DOHH2 (cell line): ENCODE data around the gene SLC9B2.

Experiments
- H3F3A ChIP-seq: fragments of 200-600 bp; sonication (generic), shearing (Covaris generic); 2 replicates; pipeline ENCODE4 v1.6.0; 2016; ENCODE audit warnings: antibody characterized with exemption, mild to moderate bottlenecking; ENCODE audit not compliant: control insufficient read depth, insufficient read depth
- H3K27ac ChIP-seq: fragments of 200-600 bp; sonication (generic); 2 replicates; pipeline ENCODE4 v1.5.1; 2014; ENCODE audit warnings: low read depth, mild to moderate bottlenecking, low read length, moderate library complexity
- H3K27me3 ChIP-seq: fragments of 200-600 bp; sonication (generic); 2 replicates; pipeline ENCODE4 v1.6.1; 2014; ENCODE audit warnings: mild to moderate bottlenecking, low read length, mixed read lengths; ENCODE audit not compliant: control insufficient read depth
- H3K36me3 ChIP-seq: fragments of 200-600 bp; sonication (generic); 2 replicates; pipeline ENCODE4 v1.6.1; 2014; ENCODE audit warnings: mild to moderate bottlenecking, low read length, moderate library complexity, mixed read lengths; ENCODE audit not compliant: control insufficient read depth
- H3K4me1 ChIP-seq: fragments of 200-600 bp; sonication (generic); 2 replicates; pipeline ENCODE4 v1.6.1; 2014; ENCODE audit warnings: mild to moderate bottlenecking, low read length, mixed read lengths; ENCODE audit not compliant: control insufficient read depth
- H3K4me2 ChIP-seq: fragments of 200-600 bp; sonication (generic); 2 replicates; pipeline ENCODE4 v1.6.0; 2014; ENCODE audit warnings: mild to moderate bottlenecking, low read length, moderate library complexity
- H3K4me3 ChIP-seq: fragments of 200-600 bp; sonication (generic); 2 replicates; pipeline ENCODE4 v1.5.1; 2014; ENCODE audit warnings: mild to moderate bottlenecking, low read length, mixed read lengths
- H3K79me2 ChIP-seq: fragments of 200-600 bp; sonication (generic); 2 replicates; pipeline ENCODE4 v1.6.1; 2014; ENCODE audit warnings: mild to moderate bottlenecking, low read length, mixed read lengths; ENCODE audit not compliant: control insufficient read depth
- H3K9me2 ChIP-seq: fragments of 200-600 bp; sonication (generic); replicated peaks from 2 replicates; pipeline ENCODE4 v1.6.1; 2014; ENCODE audit warnings: mild to moderate bottlenecking, low read length, mixed read lengths; ENCODE audit not compliant: control insufficient read depth
- H3K9me3 ChIP-seq: fragments of 200-600 bp; sonication (generic); 2 replicates; pipeline ENCODE4 v1.6.1; 2014; ENCODE audit warnings: antibody characterized with exemption, low read length, mixed read lengths; ENCODE audit not compliant: control insufficient read depth, insufficient read depth
- H4K20me1 ChIP-seq: fragments of 200-600 bp; sonication (generic); 2 replicates; pipeline ENCODE4 v1.6.0; 2014; ENCODE audit warnings: low read depth, mild to moderate bottlenecking, antibody characterized with exemption, low read length, moderate library complexity; ENCODE audit not compliant: control insufficient read depth, insufficient read depth
- CTCF ChIP-seq: fragments of 200-600 bp; sonication (generic); IDR thresholded peaks from one replicate; pipeline ENCODE4 v1.5.1; 2014; ENCODE audit warnings: antibody characterized with exemption, mild to moderate bottlenecking, low read depth, low read length; ENCODE audit not compliant: poor library complexity, severe bottlenecking
- EZH2phosphoT487 ChIP-seq: fragments of 200-600 bp; sonication (generic); IDR thresholded peaks from 2 replicates; pipeline ENCODE4 v1.6.1; 2017; ENCODE audit warnings: borderline replicate concordance, mild to moderate bottlenecking, antibody characterized with exemption, low read length, moderate library complexity, mixed read lengths

The SLC9B2 gene

GRCh38 chr4:103075435-103075893 is 1.1 kb downstream of the SLC9B2 start:
- Histone ChIP-seq H3K9me2 (no peaks in the 10 kb centered on the region), H3K9me3 (no peaks in the 10 kb centered on the region), H3K4me2 (peak overlapping the region; percentile 83), H3K4me3 (peak overlapping the region; percentile 94), H3K36me3 (peaks cover 39% of the 10 kb centered on the region), H3K4me1 (peaks cover 51% of the 10 kb centered on the region), H3K27me3 (no peaks in the 10 kb centered on the region), H3K27ac (peak overlapping the region; percentile 74), H3K79me2 (peaks cover 63% of the 10 kb centered on the region), H4K20me1 (no peaks in the 10 kb centered on the region), H3F3A (peaks cover 16% of the 10 kb centered on the region)
- no peak for TF ChIP-seq CTCF
- no peak for TF ChIP-seq EZH2phosphoT487

GRCh38 chr4:103074744-103075434 is 1.7 kb downstream of the SLC9B2 start:
- Histone ChIP-seq H4K20me1 (no peaks in the 10 kb centered on the region), H3K36me3 (peaks cover 42% of the 10 kb centered on the region), H3K4me3 (peak overlapping the region; percentile 94), H3F3A (peaks cover 16% of the 10 kb centered on the region), H3K27ac (peak overlapping the region; percentile 74), H3K79me2 (peaks cover 69% of the 10 kb centered on the region), H3K4me1 (peaks cover 51% of the 10 kb centered on the region), H3K27me3 (no peaks in the 10 kb centered on the region), H3K9me2 (no peaks in the 10 kb centered on the region), H3K4me2 (peak overlapping the region; percentile 83), H3K9me3 (no peaks in the 10 kb centered on the region)
- TF ChIP-seq CTCF (no peak), EZH2phosphoT487 (no peak)

GRCh38 chr4:103073792-103074438 is 2.6 kb downstream of the SLC9B2 start:
- Histone ChIP-seq H3K79me2 (peaks cover 78% of the 10 kb centered on the region), H3F3A (peaks cover 12% of the 10 kb centered on the region), H4K20me1 (no peaks in the 10 kb centered on the region), H3K4me1 (peaks cover 46% of the 10 kb centered on the region), H3K9me2 (no peaks in the 10 kb centered on the region), H3K9me3 (no peaks in the 10 kb centered on the region), H3K27me3 (no peaks in the 10 kb centered on the region), H3K4me2 (peak overlapping the region; percentile 83), H3K4me3 (peak overlapping the region; percentile 94), H3K27ac (peak overlapping the region; percentile 74), H3K36me3 (peaks cover 44% of the 10 kb centered on the region)
- no peak for TF ChIP-seq CTCF
- no peak for TF ChIP-seq EZH2phosphoT487
